WTC11 (cell line): ENCODE results near the gene FBXL2. TPM values are rescaled to one million over a fixed set of nuclear protein-coding genes. Genes with fewer than 3 reads are reported as not detected.
A peak's percentile ranks its signal among the peaks of the same experiment; 100 is the strongest.

ENCODE experiments used
- ATAC-seq: fragments of 200-7000 bp; cut with Tn5 transposase; 2 replicates; pipeline ENCODE4 v1.10.0; 2021; ENCODE audit warnings: mild to moderate bottlenecking, moderate library complexity
- Bru-seq: library from RNA; stranded (reverse); fragments of 400-500 nt; gene quantifications from one replicate; lab custom pipeline; 2021; lab: Mats Ljungman, UMichigan
- CTCF ChIA-PET: fragments of 300-600 bp; sonication (Branson Sonifier 250); formaldehyde crosslinking; loops from one replicate; lab custom pipeline; 2021; ENCODE audit warnings: antibody characterized with exemption; lab: Charles Lee
- POLR2A ChIA-PET: fragments of 350-600 bp; sonication (Branson Sonifier 250); formaldehyde crosslinking; loops from one replicate; lab custom pipeline; 2021; ENCODE audit warnings: antibody characterized with exemption; lab: Charles Lee
- DNase-seq: peaks from one replicate; pipeline ENCODE4 v3.0.0; 2021; ENCODE audit warnings: low spot score
- H3K27ac Mint-ChIP-seq: 2 replicates; pipeline ENCODE4 v1.8.0; 2021; ENCODE audit warnings: mixed read lengths
- H3K27me3 Mint-ChIP-seq: 2 replicates; pipeline ENCODE4 v1.8.0; 2021; ENCODE audit warnings: low read depth, mild to moderate bottlenecking, moderate library complexity, mixed read lengths
- H3K36me3 Mint-ChIP-seq: 2 replicates; pipeline ENCODE4 v1.8.0; 2021; ENCODE audit warnings: mixed read lengths
- H3K4me1 Mint-ChIP-seq: 2 replicates; pipeline ENCODE4 v1.8.0; 2022; ENCODE audit warnings: mixed read lengths
- H3K4me3 Mint-ChIP-seq: 2 replicates; pipeline ENCODE4 v1.8.0; 2021; ENCODE audit warnings: mild to moderate bottlenecking, moderate library complexity, mixed read lengths
- H3K9me3 Mint-ChIP-seq: 2 replicates; pipeline ENCODE4 v1.8.0; 2021; ENCODE audit warnings: mixed read lengths
- CBFB ChIP-seq: sonication (generic); formaldehyde crosslinking; IDR thresholded peaks from 2 replicates; pipeline ENCODE4 v1.8.1; 2022; ENCODE audit warnings: mild to moderate bottlenecking, low read depth, missing genetic modification reagents
- FOXJ3 ChIP-seq: sonication (generic); formaldehyde crosslinking; IDR thresholded peaks from 2 replicates; pipeline ENCODE4 v1.9.0; 2021; ENCODE audit warnings: missing genetic modification reagents, mild to moderate bottlenecking, borderline replicate concordance
- FOXP1 ChIP-seq: sonication (generic); formaldehyde crosslinking; IDR thresholded peaks from 2 replicates; pipeline ENCODE4 v1.8.0; 2022; ENCODE audit warnings: missing genetic modification reagents, mild to moderate bottlenecking, moderate library complexity, borderline replicate concordance
- GRHL2 ChIP-seq: fragments of 250-450 bp; sonication (Bioruptor Pico); IDR thresholded peaks from 2 replicates; pipeline ENCODE4 v1.8.0; 2022; ENCODE audit warnings: mild to moderate bottlenecking, moderate library complexity; ENCODE audit not compliant: insufficient replicate concordance, severe bottlenecking
- GTF2I ChIP-seq: fragments of 250-450 bp; sonication (Bioruptor Pico); conservative IDR thresholded peaks from 2 replicates; pipeline ENCODE4 v1.4.0; 2021; ENCODE audit warnings: mild to moderate bottlenecking
- HMGXB4 ChIP-seq: sonication (generic); formaldehyde crosslinking; IDR thresholded peaks from 2 replicates; pipeline ENCODE4 v1.8.1; 2023; ENCODE audit warnings: mild to moderate bottlenecking, moderate library complexity, missing genetic modification reagents
- NFE2L1 ChIP-seq: sonication (generic); formaldehyde crosslinking; IDR thresholded peaks from 2 replicates; pipeline ENCODE4 v1.8.1; 2023; ENCODE audit warnings: missing genetic modification reagents
- NFYB ChIP-seq: sonication (generic); formaldehyde crosslinking; conservative IDR thresholded peaks from 2 replicates; pipeline ENCODE4 v1.8.0; 2022; ENCODE audit warnings: low read depth, missing genetic modification reagents
- PRDM15 ChIP-seq: sonication (generic); formaldehyde crosslinking; IDR thresholded peaks from 2 replicates; pipeline ENCODE4 v1.8.0; 2022; ENCODE audit warnings: missing genetic modification reagents
- SP1 ChIP-seq: sonication (generic); formaldehyde crosslinking; conservative IDR thresholded peaks from 2 replicates; pipeline ENCODE4 v1.8.1; 2022; ENCODE audit warnings: missing genetic modification reagents
- USF2 ChIP-seq: sonication (generic); formaldehyde crosslinking; IDR thresholded peaks from 2 replicates; pipeline ENCODE4 v1.8.1; 2023; ENCODE audit warnings: mild to moderate bottlenecking, missing genetic modification reagents, moderate library complexity
- ZBTB21 ChIP-seq: sonication (generic); formaldehyde crosslinking; IDR thresholded peaks from 2 replicates; pipeline ENCODE4 v1.8.1; 2023; ENCODE audit warnings: mild to moderate bottlenecking, missing genetic modification reagents, borderline replicate concordance
- ZNF317 ChIP-seq: sonication (generic); formaldehyde crosslinking; IDR thresholded peaks from 2 replicates; pipeline ENCODE4 v1.8.1; 2023; ENCODE audit warnings: low read depth, mild to moderate bottlenecking, moderate library complexity, missing genetic modification reagents, borderline replicate concordance
- long read RNA-seq, 3 experiments: library from RNA in 1 of 3; library from capped mRNA in 1 of 3; library from polyadenylated mRNA in 1 of 3; unstranded in 2 of 3; stranded (forward) in 1 of 3; transcript quantifications; one replicate each; pipeline ENCODE4 v2.0.0, GENCODE V29; 2021
- total RNA-seq: library from RNA; stranded (reverse); gene quantifications from 3 replicates; pipeline ENCODE4 v1.2.3, GENCODE V29; 2021
- TF ChIP-seq, protein P1 (sequence below): fragments of 250-450 bp; sonication (Bioruptor Pico); conservative IDR thresholded peaks from 2 replicates; pipeline ENCODE4 v1.9.0; 2021; ENCODE audit warnings: mild to moderate bottlenecking
- TF ChIP-seq, protein P2 (sequence below): sonication (generic); formaldehyde crosslinking; IDR thresholded peaks from 2 replicates; pipeline ENCODE4 v1.8.0; 2022; ENCODE audit warnings: mild to moderate bottlenecking, missing genetic modification reagents
- TF ChIP-seq, protein P3 (sequence below): sonication (generic); formaldehyde crosslinking; IDR thresholded peaks from 2 replicates; pipeline ENCODE4 v1.8.0; 2022; ENCODE audit warnings: mild to moderate bottlenecking, missing genetic modification reagents

Gene FBXL2
- total RNA-seq = 2.6 to 2.9 TPM (median 2.8 TPM) in 3 replicates
- percentile 50 among the genes with signal in this experiment for Bru-seq, nascent RNA
- long read RNA-seq, experiment 1, transcript FBXL2-216 (15 exons, 3,847 nt) = major isoform, 8 of 15 reads
- long read RNA-seq, experiment 1, partial matches to known transcripts = 1 of 15 reads
- long read RNA-seq, experiment 1, other reads (novel, unspliced or antisense) = 5 of 15 reads
- long read RNA-seq, experiment 2, partial matches to known transcripts = 1 of 3 reads
- long read RNA-seq, experiment 2, other reads (novel, unspliced or antisense) = 1 of 3 reads
- long read RNA-seq, experiment 3, partial matches to known transcripts = 0 of 3 reads
- long read RNA-seq, experiment 3, other reads (novel, unspliced or antisense) = 1 of 3 reads

DNA sequence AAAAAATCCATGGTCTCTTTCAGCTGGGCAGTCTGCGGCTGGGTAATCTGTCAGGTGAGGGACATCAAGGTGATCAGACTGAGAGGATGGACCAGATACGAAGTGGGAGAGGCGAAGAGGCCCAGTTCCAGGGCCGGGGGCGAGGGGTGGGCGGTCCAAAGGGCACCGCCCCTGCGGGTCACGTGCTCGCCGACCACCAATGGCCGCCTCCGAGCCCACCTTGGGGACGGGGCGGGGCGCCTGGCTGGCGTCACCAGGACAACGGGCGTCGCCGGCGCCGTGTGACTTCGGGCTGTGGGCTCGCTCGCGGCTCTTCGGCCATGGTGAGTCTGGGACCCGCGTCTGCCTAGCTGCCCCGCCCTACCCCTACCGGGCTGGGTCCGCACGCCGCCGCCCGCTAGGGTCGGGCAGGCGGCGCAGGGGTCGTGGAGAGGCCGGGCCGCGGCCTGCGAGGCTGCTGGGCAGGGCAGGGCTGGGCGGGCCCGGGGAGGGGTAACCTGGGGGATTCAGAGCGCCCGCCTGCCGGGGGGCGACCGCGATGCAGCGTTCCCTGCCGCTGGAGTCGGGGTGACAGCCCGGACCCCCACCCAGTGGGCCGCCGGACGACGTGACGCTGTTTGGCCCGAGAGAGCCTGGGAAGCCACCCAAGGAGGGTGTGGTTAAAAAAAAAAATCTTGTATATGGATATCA is at the start of gene FBXL2:
FBXL2 (plus strand) TSS at position 250 of the 690 bp plus-strand sequence; CDS start at position 321, 71 bp downstream.
- ATAC-seq = peak; percentile 99
- peak; percentile 94 for DNase-seq
- CTCF ChIA-PET = interaction anchor here (2.0 to 2.3 kb wide), 2 partner anchors 95 to 146 kb away, joined by 9 to 13 read pairs; no protein-coding TSS in a partner anchor
- peak within 1 kb of the TSS; percentile 70 for H3K4me3 Mint-ChIP-seq
- H3K4me1 Mint-ChIP-seq = peaks cover 8% of the 10 kb centered on the region
- H3K9me3 Mint-ChIP-seq = peaks cover 23% of the 10 kb centered on the region
- POLR2A ChIA-PET = no interaction called here
- H3K27ac Mint-ChIP-seq = no peak within 1 kb of the TSS
- peak; percentile 98 for TF ChIP-seq USF2 (CRISPR knock-in tag)
- TF ChIP-seq CBFB = 0 out of 2 replicates have a peak, but pooled peaks have one; percentile 35
- TF ChIP-seq HMGXB4 (CRISPR knock-in tag) = peak; percentile 64; the same call in 1 of the 2 replicates
- TF ChIP-seq, protein P1, sequence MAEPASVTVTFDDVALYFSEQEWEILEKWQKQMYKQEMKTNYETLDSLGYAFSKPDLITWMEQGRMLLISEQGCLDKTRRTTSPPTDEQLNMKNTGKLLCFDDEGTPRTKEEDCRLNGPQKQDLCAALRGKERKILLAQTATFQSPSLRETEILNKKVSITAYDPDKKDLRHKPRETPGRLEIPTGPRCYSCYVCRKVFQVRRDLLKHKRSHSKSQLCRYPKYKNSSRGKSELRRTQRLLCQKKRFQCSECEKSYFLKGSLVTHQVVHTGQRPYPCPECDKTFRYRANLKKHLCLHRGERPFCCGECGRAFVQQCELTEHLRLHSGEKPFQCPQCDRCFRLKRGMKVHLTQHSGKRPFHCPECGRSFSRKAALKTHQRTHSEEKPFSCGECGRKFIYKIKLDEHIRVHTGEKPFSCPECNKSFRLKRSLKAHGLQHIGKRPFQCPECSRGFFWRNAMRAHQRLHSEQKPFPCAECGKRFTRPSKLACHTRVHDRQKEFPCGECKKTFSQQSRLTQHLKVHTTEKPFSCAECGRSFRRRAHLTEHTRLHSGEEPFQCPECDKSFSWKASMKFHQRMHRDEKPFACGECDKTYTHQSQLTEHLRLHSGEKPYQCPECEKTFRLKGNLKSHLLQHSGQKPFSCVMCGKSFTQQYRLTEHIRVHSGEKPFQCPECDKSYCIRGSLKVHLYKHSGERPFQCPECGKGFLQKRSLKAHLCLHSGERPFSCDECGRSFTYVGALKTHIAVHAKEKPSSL (CRISPR knock-in tag) = no peak
- TF ChIP-seq, protein P2, sequence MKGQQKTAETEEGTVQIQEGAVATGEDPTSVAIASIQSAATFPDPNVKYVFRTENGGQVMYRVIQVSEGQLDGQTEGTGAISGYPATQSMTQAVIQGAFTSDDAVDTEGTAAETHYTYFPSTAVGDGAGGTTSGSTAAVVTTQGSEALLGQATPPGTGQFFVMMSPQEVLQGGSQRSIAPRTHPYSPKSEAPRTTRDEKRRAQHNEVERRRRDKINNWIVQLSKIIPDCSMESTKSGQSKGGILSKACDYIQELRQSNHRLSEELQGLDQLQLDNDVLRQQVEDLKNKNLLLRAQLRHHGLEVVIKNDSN = peak; percentile 97
- peak; percentile 65 for TF ChIP-seq NFYB (CRISPR knock-in tag)
- TF ChIP-seq, protein P3, sequence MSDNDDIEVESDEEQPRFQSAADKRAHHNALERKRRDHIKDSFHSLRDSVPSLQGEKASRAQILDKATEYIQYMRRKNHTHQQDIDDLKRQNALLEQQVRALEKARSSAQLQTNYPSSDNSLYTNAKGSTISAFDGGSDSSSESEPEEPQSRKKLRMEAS (CRISPR knock-in tag) = peak; percentile 49; the same call in 1 of the 2 replicates
- peak; percentile 90 for TF ChIP-seq SP1
- TF ChIP-seq NFE2L1 (CRISPR knock-in tag) = no peak
- TF ChIP-seq ZBTB21 (CRISPR knock-in tag) = 0 out of 2 replicates have a peak, but pooled peaks have one; percentile 47
- TF ChIP-seq FOXP1 = peak; percentile 53; the same call in 1 of the 2 replicates
- no peak for TF ChIP-seq FOXJ3 (CRISPR knock-in tag)
- peaks cover 6% of the 10 kb centered on the region; the same call in 1 of the 2 replicates for H3K27me3 Mint-ChIP-seq
- peaks cover 2% of the 10 kb centered on the region; the same call in 1 of the 2 replicates for H3K36me3 Mint-ChIP-seq

- ChIA-PET CTCF (no interaction called here), POLR2A (no interaction called here)
- no peak overlapping the region for H3K4me3 Mint-ChIP-seq
- no peak overlapping the region for H3K27ac Mint-ChIP-seq
- no peaks in the 10 kb centered on the region for H3K4me1 Mint-ChIP-seq
- peaks cover 6% of the 10 kb centered on the region for H3K27me3 Mint-ChIP-seq
- ATAC-seq (no peak), DNase-seq (no peak)
- H3K36me3 Mint-ChIP-seq = no peaks in the 10 kb centered on the region
- TF ChIP-seq, protein P3 (CRISPR knock-in tag) = no peak
- no peak for TF ChIP-seq ZNF317
- no peak for TF ChIP-seq GRHL2 (CRISPR knock-in tag)
- no peak for TF ChIP-seq GTF2I (CRISPR knock-in tag)
- no peak for TF ChIP-seq PRDM15
- H3K9me3 Mint-ChIP-seq = peaks cover 5% of the 10 kb centered on the region; the same call in 1 of the 2 replicates
These were observed 48.2 kb upstream of the FBXL2 start for GRCh38 chr3:33229066-33229465.
